Cardiac septum (tissue), 1 donor: ENCODE measurements around the gene RAB7B. TPM values are rescaled to one million over a fixed set of nuclear protein-coding genes. Genes with fewer than 3 reads are reported as not detected.
A peak's percentile ranks its signal among the peaks of the same experiment; 100 is the strongest.
"Not testable (repeated sequence)": the region's sequence is repeated elsewhere in the genome, so short reads cannot be mapped to it uniquely, and the experiment has no call there.

Source experiments
- DNase-seq: peaks from one replicate; pipeline ENCODE4 v3.0.0-alpha.2; 2020; ENCODE audit warnings: low spot score
- intact Hi-C: fragments of 100-400 bp; cut with DNase I; formaldehyde crosslinking; loops from one replicate; pipeline ENCODE4 v1.14.0; 2022
- total RNA-seq: library from RNA; stranded (reverse); fragmentation: NEBNext Ultra II Directional; extraction: Animal tissue kit (Norgen Biotek cat#: 25700); gene quantifications from one replicate; pipeline ENCODE4 v1.2.1, GENCODE V29; 2021
- donor health status: DM: no; HTN: no; CAD: no.

The RAB7B gene
- total RNA-seq, 1 donor from 2014 or later: 2.1 TPM

DNA sequence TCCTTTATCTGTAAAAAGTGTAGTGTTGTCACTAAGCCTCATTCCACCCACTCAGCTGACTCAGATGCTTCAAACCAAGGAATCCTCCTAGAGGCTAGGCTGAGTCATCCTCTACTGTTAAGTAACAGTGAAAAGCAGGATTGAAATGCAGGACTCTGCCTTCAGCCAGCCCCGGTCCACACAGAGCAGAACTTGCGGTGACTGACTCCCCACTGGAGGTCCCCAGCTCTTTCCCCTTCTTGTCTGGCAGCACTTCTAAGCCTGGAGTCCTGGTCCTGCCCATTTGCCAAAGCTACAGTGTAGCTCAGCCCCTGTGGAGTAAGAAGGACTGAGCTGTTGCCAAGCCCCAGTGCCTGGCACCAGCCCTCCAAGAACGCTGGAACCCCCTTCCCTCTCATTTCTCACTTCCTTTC lies 1.7 kb downstream of the RAB7B start:
- intact Hi-C loops: no loop called here
- peak; percentile 65 for DNase-seq

DNA sequence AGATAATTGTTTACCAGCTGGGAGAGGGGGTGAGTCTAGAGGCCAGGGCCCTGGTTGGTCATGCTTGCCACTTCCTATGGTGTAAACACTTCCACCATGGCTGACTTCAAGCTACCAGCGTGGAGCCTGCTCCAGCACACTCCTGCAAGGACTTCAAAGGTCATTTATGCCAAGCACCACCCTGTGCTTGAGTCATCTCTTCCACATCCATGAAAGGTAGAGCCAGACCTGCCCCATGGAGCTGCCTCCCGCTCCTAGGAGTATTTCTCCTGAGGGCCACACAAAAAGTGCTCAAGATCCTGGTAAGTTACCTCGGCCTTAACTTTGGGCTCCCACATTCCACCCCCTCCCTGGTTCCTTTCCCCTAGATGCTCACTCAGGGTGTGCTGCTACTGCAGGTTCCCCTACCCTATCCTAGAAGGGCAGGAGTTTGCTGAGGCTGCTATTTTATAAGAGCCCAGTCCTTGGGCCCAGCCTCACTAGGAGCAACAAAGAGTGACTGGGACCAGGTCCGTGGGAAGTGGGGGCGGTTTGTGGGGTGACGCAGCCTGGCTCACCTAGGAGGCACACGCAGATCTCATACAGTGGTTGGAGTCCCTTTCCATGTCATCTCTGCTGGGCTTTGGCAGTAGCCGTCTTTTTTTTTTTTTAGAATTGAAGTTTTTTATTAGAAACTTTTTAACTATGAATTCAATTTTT lies 2.4 kb downstream of the RAB7B start:
- DNase-seq: peak; percentile 62
- intact Hi-C loops: no loop called here

DNA sequence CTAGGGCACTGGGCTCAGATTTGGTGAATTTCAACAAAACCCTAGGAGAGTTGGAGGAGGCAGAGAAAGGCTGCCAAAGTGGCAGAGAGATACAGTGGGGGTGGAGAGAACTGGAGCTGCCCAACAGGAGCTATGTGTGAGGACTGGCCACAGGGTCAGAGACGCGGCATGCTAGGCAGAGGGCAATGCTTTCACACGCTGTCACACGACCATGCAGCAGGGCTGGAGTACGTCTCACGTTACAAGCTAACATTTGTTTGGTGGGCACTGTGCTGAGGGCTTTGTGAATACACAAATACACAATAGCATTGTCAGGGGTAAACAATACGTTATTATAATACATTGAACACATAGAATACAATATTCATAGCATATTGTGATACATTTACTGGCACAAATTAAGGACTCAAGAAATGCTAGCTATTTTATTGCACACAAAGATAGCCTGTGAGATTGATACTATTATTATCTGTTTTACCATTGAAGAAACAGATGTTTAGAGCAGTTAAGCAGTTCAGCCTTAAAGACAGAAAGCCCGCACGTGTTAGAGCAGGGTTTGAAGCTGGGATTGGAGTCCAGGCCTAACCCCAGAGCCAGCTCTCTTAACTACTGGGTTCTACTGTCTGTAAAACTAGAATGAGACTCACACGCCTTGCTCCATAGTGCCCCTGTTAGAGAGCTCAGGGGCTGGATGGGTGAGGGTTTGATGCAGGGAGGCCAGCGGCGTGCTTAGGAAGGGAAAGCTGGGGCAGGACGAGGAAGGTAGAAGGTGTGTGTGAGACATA lies 4.5 kb downstream of the RAB7B start:
- intact Hi-C loops: no loop called here
- DNase-seq: peak; percentile 72

DNA sequence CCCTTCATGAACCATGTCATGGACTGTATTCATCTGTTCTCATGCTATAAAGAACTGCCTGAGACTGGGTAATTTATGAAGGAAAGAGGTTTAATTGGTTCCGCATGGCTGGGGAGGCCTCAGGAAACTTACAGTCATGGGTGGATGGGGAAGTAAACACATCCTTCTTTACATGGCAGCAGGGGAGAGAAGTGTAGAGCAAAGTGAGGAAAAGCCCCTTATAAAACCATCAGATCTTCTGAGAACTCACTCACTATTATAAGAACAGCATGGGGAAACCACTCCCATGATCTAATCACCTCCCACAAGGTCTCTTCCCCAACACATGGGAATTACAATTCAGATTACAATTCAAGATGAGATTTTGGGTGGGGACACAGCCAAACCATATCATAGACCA lies 6.6 kb downstream of the RAB7B start:
- DNase-seq, intact Hi-C loops: not testable (repeated sequence)

DNA sequence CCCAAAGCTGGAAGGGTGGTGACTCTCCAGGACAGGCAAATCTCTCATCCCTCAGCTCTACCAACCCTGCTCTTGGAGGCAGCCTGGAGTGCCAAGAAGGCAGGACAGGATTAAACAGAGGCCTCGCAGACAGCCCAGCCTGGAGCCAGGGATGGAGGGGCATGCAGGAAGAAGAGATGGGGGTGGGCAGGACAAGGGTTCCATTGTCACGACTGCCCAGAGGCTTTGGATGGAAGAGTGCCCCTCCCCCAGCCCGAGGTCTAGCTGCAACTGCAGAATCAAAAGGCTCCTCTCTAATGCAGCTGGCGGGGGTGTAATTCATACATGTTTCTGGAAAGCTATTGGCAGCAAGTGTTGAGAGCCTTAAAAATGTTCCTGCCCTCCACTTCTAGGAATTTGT lies 8.8 kb downstream of the RAB7B start:
- DNase-seq: no peak
- intact Hi-C loops: no loop called here

DNA sequence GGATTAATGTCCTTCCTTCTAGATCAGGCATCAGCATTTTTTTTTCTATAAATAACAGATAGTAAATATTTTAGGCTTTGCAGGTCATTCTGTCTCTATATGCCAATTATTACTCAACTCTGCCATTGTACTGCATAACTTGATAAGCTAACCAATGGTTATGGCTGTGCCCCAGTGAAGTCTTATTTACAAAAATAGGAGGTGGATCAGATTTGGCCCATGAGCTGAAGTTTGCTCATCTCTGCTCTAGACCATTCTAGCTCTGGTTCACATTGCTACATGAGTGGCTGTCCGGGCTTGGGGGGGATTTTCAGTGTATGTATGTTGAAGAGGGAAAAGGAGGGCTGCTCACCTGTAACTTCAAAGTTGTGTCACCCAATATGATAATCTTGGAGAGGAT lies 10.1 kb downstream of the RAB7B start:
- DNase-seq: peak; percentile 49
- intact Hi-C loops: no loop called here

DNA sequence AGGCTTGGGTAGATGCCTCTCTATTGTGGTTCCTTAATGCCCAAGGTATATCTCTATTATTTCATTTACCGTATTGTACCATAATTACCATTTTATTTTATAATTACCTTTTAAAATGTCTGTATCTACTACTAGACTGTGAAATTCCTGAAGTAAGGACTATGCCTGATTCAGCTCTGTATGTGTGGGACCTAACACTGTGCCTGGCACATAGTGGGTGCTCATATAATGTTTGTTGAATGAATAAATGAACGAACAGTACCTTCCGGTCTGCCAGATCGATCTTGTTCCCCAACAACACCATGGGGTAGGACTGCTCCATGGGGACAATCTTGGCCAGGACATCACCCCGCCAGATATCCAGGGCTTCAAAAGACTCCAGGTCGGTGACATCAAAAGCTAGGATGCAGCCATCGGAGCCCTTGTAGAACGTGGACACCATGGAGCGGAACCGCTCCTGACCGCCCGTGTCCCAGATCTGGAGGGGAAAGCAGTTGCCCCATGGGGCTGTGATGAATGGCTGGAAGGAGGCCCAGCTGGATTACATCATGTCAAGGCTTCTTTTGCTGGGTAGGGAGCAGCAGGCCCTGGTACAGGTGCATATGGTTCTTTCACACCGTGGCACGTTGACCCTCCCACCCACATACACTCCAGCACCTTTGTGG lies 10.8 kb downstream of the RAB7B start:
- intact Hi-C loops: no loop called here
- peak; percentile 38 for DNase-seq

DNA sequence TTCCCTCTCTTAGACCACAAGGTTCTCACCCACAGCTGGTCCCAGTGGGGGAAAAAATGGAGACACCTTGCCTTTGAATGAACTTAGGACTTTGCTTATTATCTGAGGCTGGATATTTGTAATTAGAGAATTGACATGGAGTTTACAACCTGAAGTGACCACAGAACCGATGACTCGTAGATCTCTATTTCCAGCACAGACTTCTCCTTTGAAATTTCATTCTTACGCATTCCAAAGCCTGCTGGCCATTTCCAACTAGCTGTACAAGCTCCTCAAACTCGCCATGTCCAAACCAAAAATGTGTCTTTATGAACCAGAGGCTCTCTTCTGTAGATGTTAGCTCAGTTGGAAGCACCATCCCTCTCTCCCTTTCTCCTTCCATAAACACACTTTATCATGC lies 12.0 kb downstream of the RAB7B start:
- DNase-seq: peak; percentile 15
- intact Hi-C loops: no loop called here

DNA sequence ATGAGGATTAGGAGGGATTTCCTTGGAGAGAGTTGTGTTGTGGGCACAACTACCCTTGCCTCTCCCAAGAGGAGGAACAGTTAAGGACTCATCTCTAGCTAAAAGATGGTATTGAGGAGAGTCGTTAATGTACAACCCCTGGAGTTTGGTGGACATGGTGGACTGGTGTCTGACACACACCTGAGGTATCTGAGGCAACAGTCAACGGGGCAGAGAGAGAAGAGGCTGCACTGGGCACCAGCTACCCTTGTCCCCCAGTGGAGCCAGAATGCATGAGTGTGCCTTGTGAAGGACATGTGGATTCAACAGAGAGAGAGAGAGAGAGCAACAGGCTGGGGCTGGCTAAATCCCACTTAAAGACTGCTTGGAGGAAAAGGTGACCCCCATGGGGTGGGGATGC lies 13.0 kb downstream of the RAB7B start:
- peak; percentile 15 for DNase-seq
- intact Hi-C loops: no loop called here

DNA sequence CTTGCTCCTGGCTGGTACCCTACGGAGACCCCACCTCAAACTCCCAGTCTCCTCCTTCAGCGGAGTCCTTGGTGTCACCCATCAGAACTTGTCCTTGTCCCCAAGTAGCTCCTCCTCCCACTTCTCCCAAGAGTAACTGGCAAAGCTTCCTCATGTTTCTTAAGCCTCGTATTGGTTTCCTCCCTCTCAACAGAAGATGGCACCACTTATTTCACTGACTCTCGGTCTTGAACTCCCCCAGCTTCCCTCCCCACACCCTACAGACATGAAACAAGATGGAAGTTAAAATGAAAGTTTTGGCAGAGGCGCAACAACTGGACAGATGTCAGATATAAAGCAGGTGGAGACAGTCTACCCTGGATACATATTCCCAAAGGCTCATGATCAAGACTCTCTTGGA lies 13.4 kb downstream of the RAB7B start:
- no peak for DNase-seq
- intact Hi-C loops: no loop called here

DNA sequence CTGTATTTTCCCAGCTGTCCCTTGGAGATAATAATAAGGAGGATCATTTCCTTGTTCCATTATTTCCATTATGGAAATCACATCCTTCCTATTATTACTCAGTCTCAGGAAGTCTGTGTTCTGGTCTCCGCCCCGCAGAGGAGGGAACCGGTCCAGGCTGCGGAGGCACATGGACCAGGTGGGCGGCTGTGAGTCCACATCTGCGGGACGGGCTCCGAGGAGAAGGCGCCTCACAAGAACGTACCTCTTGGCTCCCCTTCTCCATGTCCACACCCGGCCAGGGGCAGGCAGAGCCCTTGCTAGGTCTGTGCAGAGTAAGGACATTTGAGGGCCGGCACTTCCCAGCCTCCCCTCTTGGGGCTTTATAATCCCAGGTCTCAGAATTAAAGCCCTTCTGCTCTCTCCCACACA lies 14.6 kb downstream of the RAB7B start:
- DNase-seq: no peak

DNA sequence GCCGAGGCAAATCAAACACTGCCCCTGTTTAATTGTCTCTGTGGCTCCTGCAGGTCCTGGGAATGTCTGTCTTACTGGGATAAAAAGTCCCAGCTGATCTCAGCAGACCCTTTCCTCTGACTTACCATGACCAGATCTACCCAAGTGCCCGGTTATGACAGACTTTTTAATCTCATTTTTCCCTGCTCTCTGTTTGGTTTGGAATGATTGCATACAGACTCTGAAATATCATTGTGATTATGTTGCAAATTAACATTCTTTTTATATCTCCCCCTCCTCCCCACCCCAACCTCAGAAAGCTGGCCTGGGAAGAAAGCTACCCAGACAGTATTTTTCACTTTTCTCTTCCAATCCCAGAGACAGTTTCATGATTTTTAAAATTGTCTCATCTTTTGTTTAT lies 16.3 kb downstream of the RAB7B start:
- intact Hi-C loops: no loop called here
- DNase-seq: no peak

More for the DNA sequence above, 14.6 kb downstream of the RAB7B start:
- intact Hi-C loops: no loop called here

DNA sequence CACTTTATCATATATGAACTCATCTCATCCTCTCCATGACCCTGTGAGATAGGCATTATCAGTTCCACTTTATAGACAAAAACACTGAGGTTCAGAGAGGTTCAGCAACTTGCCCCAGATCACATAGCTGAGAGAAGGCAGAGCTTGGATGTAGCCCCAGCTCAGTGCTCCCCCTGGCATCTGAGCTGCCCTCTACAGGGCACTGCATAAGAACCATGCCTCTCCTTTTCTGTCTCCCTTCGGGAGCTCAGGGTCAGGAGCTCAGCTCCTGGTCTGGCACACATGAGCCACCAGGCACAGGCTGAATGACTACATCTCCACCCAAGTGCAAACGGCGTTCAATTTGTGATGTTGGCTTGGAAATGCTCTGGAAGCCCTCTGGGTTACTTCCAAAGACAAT lies 16.9 kb downstream of the RAB7B start:
- DNase-seq: no peak
- intact Hi-C loops: no loop called here

DNA sequence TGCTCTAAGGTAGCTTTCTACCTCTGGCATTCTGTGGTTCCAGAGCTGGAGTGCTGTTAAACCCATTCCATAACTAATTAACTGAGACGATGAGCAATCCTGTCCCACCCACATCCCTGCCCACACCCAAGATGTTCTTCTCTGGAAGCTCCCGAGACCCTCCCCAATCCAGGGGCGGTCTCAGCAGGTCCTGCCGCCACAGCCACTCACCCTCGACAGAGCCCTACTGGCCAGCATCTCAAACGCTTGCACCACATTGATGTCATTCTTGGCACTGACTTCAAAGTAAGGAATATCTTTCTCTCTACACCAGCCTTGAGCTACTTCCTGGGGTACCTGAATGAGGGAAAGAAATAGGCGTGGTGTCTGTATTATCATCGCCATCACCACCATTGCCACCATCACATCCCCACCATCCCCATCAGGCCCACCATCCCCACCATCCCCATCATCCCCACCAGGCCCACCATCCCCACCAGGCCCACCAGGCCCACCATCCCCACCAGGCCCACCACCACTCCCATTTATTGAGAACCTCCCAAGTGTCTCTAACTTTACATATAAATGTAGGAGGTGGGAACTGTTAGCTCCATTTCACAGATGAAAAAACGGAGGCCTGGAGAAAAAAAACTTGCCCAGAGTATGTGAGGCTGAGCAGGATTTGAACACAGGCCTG lies 17.7 kb downstream of the RAB7B start:
- intact Hi-C loops: no loop called here
- DNase-seq: no peak

DNA sequence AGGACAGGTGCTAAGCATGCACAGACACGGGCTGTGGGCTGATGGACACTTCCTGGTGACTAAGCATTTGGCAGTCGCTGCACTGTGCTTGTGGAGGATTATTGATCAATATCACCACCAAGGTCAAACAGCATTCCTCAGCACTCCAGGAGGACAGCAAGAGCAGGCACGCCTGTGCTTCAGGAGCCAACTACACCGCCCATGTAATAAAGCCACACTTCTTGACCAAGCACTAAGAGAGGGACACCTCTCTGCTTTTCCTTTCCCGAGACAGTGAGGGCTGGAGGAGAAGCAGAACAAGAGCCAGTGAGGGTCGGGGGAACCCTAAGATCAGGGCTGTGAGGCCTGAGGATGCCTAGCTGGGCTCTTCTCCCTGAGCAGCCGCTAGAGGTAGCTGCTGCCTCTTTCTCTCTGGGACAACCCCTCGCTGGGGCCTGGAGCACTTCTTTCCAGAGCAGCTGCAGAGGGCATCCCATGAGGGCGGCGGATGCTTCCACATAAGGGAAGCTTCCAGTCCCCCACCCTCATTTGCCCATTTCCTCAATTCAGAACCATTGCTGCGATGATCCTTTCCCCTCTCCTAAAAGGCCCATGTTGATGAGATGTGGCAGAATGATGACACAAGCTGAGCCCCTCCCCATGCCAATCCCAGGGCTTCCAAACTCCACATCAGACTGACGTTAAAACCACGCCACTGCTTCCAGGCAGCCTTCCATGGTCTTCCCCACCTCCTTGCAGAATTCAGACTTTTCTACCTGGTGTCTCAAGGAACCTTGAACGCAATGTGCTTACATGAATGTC lies 19.1 kb downstream of the RAB7B start:
- no peak for DNase-seq
- intact Hi-C loops: loop anchor here (1.0 to 2.0 kb wide), 2 partner anchors 47 to 122 kb away; no protein-coding TSS in a partner anchor

DNA sequence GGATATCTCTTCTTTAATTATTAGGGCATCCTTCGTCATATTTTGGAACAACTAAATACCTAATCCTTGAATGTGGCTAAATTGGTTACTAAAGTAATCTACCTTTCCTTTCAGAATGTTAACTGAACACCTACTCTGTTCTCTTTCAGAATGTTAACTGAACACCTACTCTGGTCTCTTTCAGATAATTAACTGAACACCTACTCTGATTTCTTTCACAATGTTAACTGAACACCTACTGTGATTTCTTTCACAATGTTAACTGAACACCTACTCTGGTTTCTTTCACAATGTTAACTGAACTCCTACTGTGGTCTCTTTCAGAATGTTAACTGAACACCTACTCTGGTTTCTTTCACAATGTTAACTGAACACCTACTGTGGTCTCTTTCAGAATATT lies 21.9 kb downstream of the RAB7B start:
- DNase-seq: no peak
- intact Hi-C loops: no loop called here

DNA sequence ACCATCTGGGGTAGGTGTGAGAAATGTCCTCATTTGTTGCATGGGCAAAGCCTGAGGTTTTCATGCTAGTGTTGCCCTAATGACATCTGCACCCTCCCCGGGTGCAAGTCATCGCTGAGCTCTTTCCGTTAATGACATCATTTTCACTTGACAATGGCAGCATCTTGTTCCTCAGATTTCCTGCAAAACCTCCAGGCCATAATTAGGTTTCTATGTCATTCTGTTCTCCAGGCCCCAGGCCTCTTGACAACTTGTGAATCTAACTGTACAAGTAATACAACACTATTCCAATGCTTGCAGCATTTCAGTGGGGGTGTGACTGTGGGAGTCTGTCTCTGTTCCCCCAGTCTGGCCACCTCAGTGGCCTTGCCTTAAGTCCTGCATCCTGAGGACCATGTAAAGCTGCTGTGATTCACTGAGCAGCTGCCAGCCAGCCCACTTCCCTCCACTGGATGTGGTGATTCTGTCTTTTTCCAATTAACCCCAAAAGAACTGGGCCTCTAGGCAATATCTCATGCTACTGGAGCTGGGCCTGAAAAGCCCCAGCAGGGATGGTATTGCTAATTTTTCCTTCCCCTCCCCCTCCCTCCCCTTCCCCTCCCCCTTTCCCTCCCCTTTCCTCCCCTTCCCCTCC lies 22.8 kb downstream of the RAB7B start:
- peak; percentile 4 for DNase-seq
- intact Hi-C loops: no loop called here

DNA sequence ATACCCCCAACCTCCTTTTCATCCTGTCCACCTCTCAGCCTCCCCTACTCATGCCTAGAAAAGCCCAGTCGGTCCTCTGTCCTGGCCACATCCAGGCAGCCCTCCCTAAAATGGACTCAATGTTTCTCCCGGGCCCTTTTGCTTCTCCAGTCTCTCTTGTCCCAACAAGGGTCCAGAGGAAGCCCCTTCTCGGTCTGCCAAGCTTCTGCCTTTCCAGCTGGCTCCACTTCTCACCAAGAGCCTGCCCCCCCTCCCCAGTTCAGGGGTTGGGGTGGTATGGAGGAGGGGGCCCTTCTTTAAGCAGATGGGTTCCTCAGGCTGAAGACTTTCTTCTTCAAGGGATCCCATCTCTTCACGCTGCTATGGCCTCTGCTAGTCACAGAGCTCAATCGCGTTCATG lies 23.9 kb downstream of the RAB7B start:
- DNase-seq: peak; percentile 33
- intact Hi-C loops: no loop called here

DNA sequence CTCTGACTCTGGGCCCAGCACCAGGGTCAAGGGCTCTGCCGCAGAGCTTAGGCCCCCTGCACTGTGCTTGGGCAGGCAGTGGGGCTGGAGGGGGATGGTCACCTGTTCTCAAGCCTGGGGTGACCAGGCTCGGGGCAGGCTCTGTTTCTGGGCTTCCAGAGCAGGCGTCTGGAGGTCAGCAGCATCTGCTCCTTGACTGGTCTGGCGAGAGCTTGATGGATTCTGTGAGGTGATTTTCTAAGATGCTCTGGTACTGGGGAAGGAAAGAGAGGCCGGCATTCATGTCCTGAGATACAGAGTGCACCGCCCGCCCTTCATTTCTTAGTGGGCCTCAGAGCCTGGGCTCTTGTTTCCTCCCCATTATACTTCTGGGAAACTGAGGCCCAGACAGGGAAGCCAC lies 24.5 kb downstream of the RAB7B start:
- intact Hi-C loops: no loop called here
- DNase-seq: peak; percentile 14
